ENCODE measurements around the gene PRKG1.

PRKG1 gene

DNA sequence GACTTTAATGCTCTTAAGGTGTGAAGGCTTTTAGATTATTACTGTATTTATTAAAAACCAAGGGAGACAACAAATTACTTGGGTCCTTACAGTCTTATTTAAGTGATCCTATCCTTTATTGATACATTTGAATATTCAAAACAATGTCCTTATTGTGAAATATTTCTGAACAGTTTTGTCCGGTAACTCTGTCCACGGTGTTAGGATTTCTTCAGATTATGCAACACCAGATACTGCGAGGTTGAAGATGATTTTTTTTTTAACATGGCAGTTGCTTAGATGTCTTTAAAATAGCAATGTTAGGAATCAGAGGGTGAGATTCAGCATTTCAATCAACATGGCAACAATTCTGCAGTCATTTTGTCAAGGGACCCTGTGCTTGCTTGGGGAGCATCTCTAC, 448.6 kb downstream of the PRKG1 start:
- TF ChIP-seq CTCF (IDR thresholded peaks at IDR 0.05; ENCODE audit: low read depth, low read length), result no peak
- no peak overlapping the region for H3K4me3 ChIP-seq (ENCODE audit: low read depth, low read length)

GRCh38 chr10:51523440-51523839, 449.2 kb downstream of the PRKG1 start:
- H3K4me3 ChIP-seq (ENCODE audit: low read depth, low read length), result no peak overlapping the region
- TF ChIP-seq CTCF (IDR thresholded peaks at IDR 0.05; ENCODE audit: low read depth, low read length), result no peak

- no peak for TF ChIP-seq CTCF (IDR thresholded peaks at IDR 0.05; ENCODE audit: low read depth, low read length)
- no peak overlapping the region for H3K4me3 ChIP-seq (ENCODE audit: low read depth, low read length)
These were observed 449.8 kb downstream of the PRKG1 start for GRCh38 chr10:51524041-51524440.

- no peak for TF ChIP-seq CTCF (IDR thresholded peaks at IDR 0.05; ENCODE audit: low read depth, low read length)
These were observed 453.4 kb downstream of the PRKG1 start for GRCh38 chr10:51527522-51528219.

DNA sequence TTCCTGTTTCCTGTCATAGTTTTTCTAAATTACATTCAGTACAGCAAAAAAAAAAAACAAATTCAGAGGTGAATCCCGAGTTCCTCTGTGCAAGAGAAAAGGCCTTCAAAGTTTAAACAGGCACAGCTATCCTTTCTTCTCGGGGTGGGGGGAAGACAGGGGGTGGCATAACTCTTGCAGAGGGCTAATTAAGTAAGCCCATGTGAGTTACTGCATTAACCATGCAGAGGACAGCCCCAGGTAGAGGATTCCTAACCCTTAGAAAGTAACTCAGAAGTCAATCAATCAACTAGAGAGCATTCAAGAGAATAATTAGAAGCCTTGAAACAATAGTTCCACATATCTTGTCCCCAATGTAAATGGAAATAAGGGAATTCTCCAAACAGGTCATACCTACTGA, 454.2 kb downstream of the PRKG1 start:
- TF ChIP-seq CTCF (IDR thresholded peaks at IDR 0.05; ENCODE audit: low read depth, low read length), result no peak
- H3K4me3 ChIP-seq (ENCODE audit: low read depth, low read length), result no peak overlapping the region

More at GRCh38 chr10:51527522-51528219, 453.4 kb downstream of the PRKG1 start:
- H3K4me3 ChIP-seq (ENCODE audit: low read depth, low read length), result no peak overlapping the region

GRCh38 chr10:51530541-51530940, 456.3 kb downstream of the PRKG1 start:
- no peak for TF ChIP-seq CTCF (IDR thresholded peaks at IDR 0.05; ENCODE audit: low read depth, low read length)
- no peak overlapping the region for H3K4me3 ChIP-seq (ENCODE audit: low read depth, low read length)

DNA sequence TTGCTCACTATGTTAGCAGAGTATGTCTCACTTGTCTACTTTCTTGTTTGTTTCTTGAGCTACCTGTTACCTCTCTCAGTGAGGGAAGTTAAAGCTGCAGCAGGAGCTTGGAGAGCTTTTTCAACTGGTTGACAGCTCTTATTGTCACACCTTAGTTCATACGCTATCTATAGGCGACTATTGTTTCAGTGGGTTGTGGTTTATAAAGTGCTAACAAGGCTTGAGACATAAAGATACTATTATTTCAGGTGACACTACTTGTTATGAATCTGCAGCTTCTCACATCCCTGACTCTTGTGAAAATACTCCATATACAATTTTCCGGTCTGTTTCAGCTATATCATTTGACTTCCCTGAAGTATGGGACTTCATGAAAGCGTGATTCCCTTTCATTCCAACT, 457.8 kb downstream of the PRKG1 start:
- no peak for TF ChIP-seq CTCF (IDR thresholded peaks at IDR 0.05; ENCODE audit: low read depth, low read length)
- H3K4me3 ChIP-seq (ENCODE audit: low read depth, low read length), result no peak overlapping the region
